ENCODE results near the gene BCLAF1. TPM values are rescaled to one million over a fixed set of nuclear protein-coding genes. Genes with fewer than 3 reads are reported as not detected.
A peak's percentile ranks its signal among the peaks of the same experiment; 100 is the strongest.

BCLAF1 gene
- total RNA-seq, 4 donors from 2014 or later = 88.7 to 495 (median 174) TPM

GRCh38 chr6:136317021-136317694 is 27.5 kb upstream of the BCLAF1 start:
- Histone ChIP-seq H3K9me3 (no peaks in the 10 kb centered on the region), H3K4me3 (no peak overlapping the region), H3K27me3 (no peaks in the 10 kb centered on the region), H3K36me3 (no peaks in the 10 kb centered on the region), H3K4me1 (no peaks in the 10 kb centered on the region), H3K27ac (no peak overlapping the region)
- DNase-seq = peak; percentile 63
- intact Hi-C loops (cut with DNase I; ENCODE audit: low total_unique reads) (no loop called here), in situ Hi-C loops (cut with MboI; ENCODE audit: low pct_ligation_motif_present in 1 of 4, low pct_unique_long_range_greater_than_20kb in 1 of 4, low sequenced_read_pairs in 3 of 4) (loop anchor here in 1 of 4 donors (25.0 kb wide), 1 partner anchor 780 kb away; no protein-coding TSS in a partner anchor)
- 36 to 46% methylated on average over 3 to 5 of the region's 5 CpGs for WGBS, 2 donors (ENCODE audit: low coverage in 1 of 2)
- TF ChIP-seq POLR2A (IDR thresholded peaks at IDR 0.05) = no peak
- TF ChIP-seq CTCF (IDR thresholded peaks at IDR 0.05) = peak; percentile 77 to 82 (median 80)

- 63 to 75% methylated on average over 3 to 4 of the region's 4 CpGs for WGBS, 2 donors (ENCODE audit: low coverage in 1 of 2)
- intact Hi-C loops (cut with DNase I; ENCODE audit: low total_unique reads) = no loop called here
- no peak overlapping the region for H3K4me3 ChIP-seq
- no peak overlapping the region for H3K27ac ChIP-seq
- H3K36me3 ChIP-seq = no peaks in the 10 kb centered on the region
- in situ Hi-C loops (cut with MboI; ENCODE audit: low pct_ligation_motif_present in 1 of 4, low pct_unique_long_range_greater_than_20kb in 1 of 4, low sequenced_read_pairs in 3 of 4) = loop anchor here in 1 of 4 donors (25.0 kb wide), 1 partner anchor 778 kb away; no protein-coding TSS in a partner anchor
- H3K4me1 ChIP-seq = no peaks in the 10 kb centered on the region
- no peaks in the 10 kb centered on the region for H3K9me3 ChIP-seq
- DNase-seq = no peak
- no peak for TF ChIP-seq POLR2AphosphoS5 (IDR thresholded peaks at IDR 0.05)
- TF ChIP-seq POLR2A (IDR thresholded peaks at IDR 0.05) = no peak
- no peak for TF ChIP-seq EP300 (IDR thresholded peaks at IDR 0.05; ENCODE audit: low read depth)
- no peaks in the 10 kb centered on the region for H3K27me3 ChIP-seq
Measured at GRCh38 chr6:136315594-136315993, 25.9 kb upstream of the BCLAF1 start.

- H3K27me3 ChIP-seq = no peaks in the 10 kb centered on the region
- H3K9me3 ChIP-seq = no peaks in the 10 kb centered on the region
- no peaks in the 10 kb centered on the region for H3K4me1 ChIP-seq
- no peak overlapping the region for H3K4me3 ChIP-seq
- 92 to 100% methylated on average over 1 to 3 of the region's 3 CpGs for WGBS, 2 donors (ENCODE audit: low coverage in 1 of 2)
- intact Hi-C loops (cut with DNase I; ENCODE audit: low total_unique reads) (no loop called here), in situ Hi-C loops (cut with MboI; ENCODE audit: low pct_ligation_motif_present in 1 of 4, low pct_unique_long_range_greater_than_20kb in 1 of 4, low sequenced_read_pairs in 3 of 4) (loop anchor here in 1 of 4 donors (25.0 kb wide), 1 partner anchor 776 kb away; no protein-coding TSS in a partner anchor)
- DNase-seq = no peak
- H3K36me3 ChIP-seq = no peaks in the 10 kb centered on the region
- TF ChIP-seq POLR2A (IDR thresholded peaks at IDR 0.05) (no peak), EP300 (IDR thresholded peaks at IDR 0.05; ENCODE audit: low read depth) (no peak), CTCF (IDR thresholded peaks at IDR 0.05) (no peak), POLR2AphosphoS5 (IDR thresholded peaks at IDR 0.05) (no peak)
- H3K27ac ChIP-seq = no peak overlapping the region
Measured at GRCh38 chr6:136312975-136313374, 23.3 kb upstream of the BCLAF1 start.

GRCh38 chr6:136309729-136310311 is 20.2 kb upstream of the BCLAF1 start:
- H3K36me3 ChIP-seq = no peaks in the 10 kb centered on the region
- no peak overlapping the region for H3K27ac ChIP-seq
- H3K4me3 ChIP-seq = no peak overlapping the region
- H3K9me3 ChIP-seq = no peaks in the 10 kb centered on the region
- DNase-seq = no peak
- no peaks in the 10 kb centered on the region for H3K27me3 ChIP-seq
- no peaks in the 10 kb centered on the region for H3K4me1 ChIP-seq
- WGBS, 2 donors (ENCODE audit: low coverage in 1 of 2) = 94% methylated on average over 1 of the region's 1 CpG; no CpG with 5 or more reads in 1 of the 2 donors
- in situ Hi-C loops (cut with MboI; ENCODE audit: low pct_ligation_motif_present in 1 of 4, low pct_unique_long_range_greater_than_20kb in 1 of 4, low sequenced_read_pairs in 3 of 4) (loop anchor here in 1 of 4 donors (25.0 kb wide), 1 partner anchor 773 kb away; no protein-coding TSS in a partner anchor), intact Hi-C loops (cut with DNase I; ENCODE audit: low total_unique reads) (no loop called here)
- no peak for TF ChIP-seq POLR2A (IDR thresholded peaks at IDR 0.05)
- no peak for TF ChIP-seq EP300 (IDR thresholded peaks at IDR 0.05; ENCODE audit: low read depth)
- TF ChIP-seq CTCF (IDR thresholded peaks at IDR 0.05) = no peak
- no peak for TF ChIP-seq POLR2AphosphoS5 (IDR thresholded peaks at IDR 0.05)
